Activated CD8-positive, alpha-beta memory T cell treated with anti-CD3 and anti-CD28 coated beads, Interleukin-2, amount 50 U/mL, for 1 hour (primary cell): ENCODE data around the gene ZNF687.
"Not testable (repeated sequence)": the region's sequence is repeated elsewhere in the genome, so short reads cannot be mapped to it uniquely, and the experiment has no call there.

ENCODE experiments used
- DNase-seq: peaks from one replicate; pipeline ENCODE4 v3.0.0-alpha.2; 2020; ENCODE audit errors: extremely low read depth

ZNF687 gene

GRCh38 chr1:151281969-151282882 lies at the start of gene ZNF687:
ZNF687 (plus strand) TSS chr1:151282299; CDS start chr1:151286292, 3,993 bp downstream.
- DNase-seq = peak; percentile 97

- DNase-seq = no peak
Measured at GRCh38 chr1:151235235-151235634, 46.9 kb upstream of the ZNF687 start.

GRCh38 chr1:151237678-151238466 lies 44.2 kb upstream of the ZNF687 start:
- no peak for DNase-seq

GRCh38 chr1:151238467-151238739 lies 43.7 kb upstream of the ZNF687 start:
- no peak for DNase-seq

GRCh38 chr1:151242442-151242841 lies 39.7 kb upstream of the ZNF687 start:
- DNase-seq = no peak

GRCh38 chr1:151243683-151244216 lies 38.3 kb upstream of the ZNF687 start:
- no peak for DNase-seq

GRCh38 chr1:151246786-151247185 lies 35.3 kb upstream of the ZNF687 start:
- no peak for DNase-seq

GRCh38 chr1:151251656-151252470 lies 30.2 kb upstream of the ZNF687 start:
- peak; percentile 38 for DNase-seq

GRCh38 chr1:151254217-151255213 lies 27.6 kb upstream of the ZNF687 start, which contains the start of gene PSMD4:
PSMD4 (plus strand) TSS chr1:151254734; CDS start chr1:151254783, 49 bp downstream.
- DNase-seq = peak; percentile 87

GRCh38 chr1:151255381-151255780 lies 26.7 kb upstream of the ZNF687 start:
- no peak for DNase-seq

GRCh38 chr1:151259351-151259750 lies 22.7 kb upstream of the ZNF687 start:
- no peak for DNase-seq

- no peak for DNase-seq
Measured at GRCh38 chr1:151265446-151266236, 16.5 kb upstream of the ZNF687 start.

GRCh38 chr1:151266315-151266714 lies 15.8 kb upstream of the ZNF687 start:
- DNase-seq = no peak

- DNase-seq = no peak
Measured at GRCh38 chr1:151266821-151267220, 15.3 kb upstream of the ZNF687 start.

- no peak for DNase-seq
Measured at GRCh38 chr1:151267760-151268159, 14.3 kb upstream of the ZNF687 start.

GRCh38 chr1:151273924-151274466 lies 8.1 kb upstream of the ZNF687 start:
- DNase-seq = no peak

GRCh38 chr1:151275341-151275740 lies 6.8 kb upstream of the ZNF687 start:
- not testable (repeated sequence) for DNase-seq

- DNase-seq = no peak
Measured at GRCh38 chr1:151277249-151277648, 4.8 kb upstream of the ZNF687 start.

GRCh38 chr1:151281225-151281968 lies 702 bp upstream of the ZNF687 start:
- DNase-seq = peak; percentile 80
